ENCODE results near the gene JOSD2.

DNA sequence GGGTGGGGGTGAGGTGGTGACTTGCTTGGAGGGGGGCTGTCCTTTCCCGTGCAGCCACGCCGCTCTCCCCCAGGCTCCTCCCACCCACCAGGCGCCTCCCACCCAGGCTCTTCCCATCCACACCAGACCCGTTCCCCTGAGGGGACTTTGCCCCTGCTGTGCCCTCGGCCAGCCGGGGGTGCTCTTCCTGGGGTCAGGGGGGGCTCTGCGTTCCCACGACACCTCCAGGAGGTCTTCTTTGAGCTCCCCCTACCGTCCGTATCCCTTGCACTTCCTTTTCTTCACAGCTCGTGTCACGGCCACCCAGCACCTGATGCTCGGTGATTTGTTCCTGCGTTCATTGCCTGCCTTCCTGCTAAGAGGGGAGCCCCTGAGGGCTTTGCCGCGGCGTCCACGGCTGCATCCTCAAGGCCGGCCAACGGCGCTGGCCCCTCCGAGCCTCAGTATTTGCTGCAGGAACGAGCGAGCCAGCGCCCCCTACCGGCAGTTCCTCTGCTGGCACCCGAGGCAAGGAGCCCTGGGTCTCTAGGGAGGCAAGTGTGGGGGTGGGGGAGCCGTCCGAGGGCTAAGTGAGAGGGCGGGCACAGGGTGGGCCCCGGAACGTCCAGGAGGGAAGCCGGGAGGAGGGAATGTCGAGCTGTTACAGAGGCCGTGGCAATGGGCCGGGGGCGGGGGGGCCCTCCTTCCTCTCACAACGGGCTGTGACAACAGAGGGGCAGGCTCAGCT lies 45.5 kb upstream of the JOSD2 start:
- TF ChIP-seq POLR2A (IDR thresholded peaks at IDR 0.05; ENCODE audit: borderline replicate concordance, extremely low read depth, insufficient read depth, insufficient read length) (no peak), SIN3A (IDR thresholded peaks at IDR 0.05; ENCODE audit: low read depth) (no peak), TCF7L2 (IDR thresholded peaks at IDR 0.05; ENCODE audit: borderline replicate concordance, extremely low read depth, insufficient read depth, insufficient read length) (no peak)

Data from HCT116 (cell line).